IMR-90 (cell line): ENCODE results near the gene SIGLECL1. TPM values are rescaled to one million over a fixed set of nuclear protein-coding genes. Genes with fewer than 3 reads are reported as not detected.

Experiments used
- ATAC-seq: fragments of 200-7000 bp; cut with Tn5 transposase; 2 replicates; pipeline ENCODE4 v1.9.1; 2020; ENCODE audit warnings: low read depth, mild to moderate bottlenecking, moderate library complexity
- BruUV-seq: library from RNA; stranded (reverse); fragments of 400-500 nt; replicated peaks from 2 replicates; lab custom pipeline; 2021; lab: Mats Ljungman, UMichigan
- CTCF ChIA-PET: fragments of 300-600 bp; formaldehyde crosslinking; extraction: SDS; loops from one replicate; lab custom pipeline; 2021; ENCODE audit warnings: antibody characterized with exemption; lab: Yijun Ruan, JAX
- POLR2A ChIA-PET: fragments of 300-600 bp; sonication (Branson Sonifier 250); formaldehyde crosslinking; loops from one replicate; lab custom pipeline; 2022; ENCODE audit warnings: antibody characterized with exemption; ENCODE audit not compliant: unreplicated experiment; lab: Charles Lee
- DNase-seq: peaks from one replicate; pipeline ENCODE4 v3.0.0; 2013
- H2AFZ ChIP-seq: replicated peaks from 2 replicates; pipeline ENCODE3; 2013; ENCODE audit warnings: low read length, mild to moderate bottlenecking; ENCODE audit not compliant: poor library complexity
- H2AK5ac ChIP-seq: 2 replicates; pipeline ENCODE4 v1.6.1; 2013; ENCODE audit warnings: low read depth, low read length, inconsistent platforms
- H2AK9ac ChIP-seq: replicated peaks from 2 replicates; pipeline ENCODE3; 2013; ENCODE audit warnings: mild to moderate bottlenecking, low read depth, low read length, moderate library complexity; ENCODE audit not compliant: poor library complexity
- H2BK120ac ChIP-seq: 2 replicates; pipeline ENCODE4 v1.6.1; 2013; ENCODE audit warnings: low read depth, low read length, inconsistent platforms
- H2BK15ac ChIP-seq: 3 replicates; pipeline ENCODE4 v1.6.1; 2013; ENCODE audit warnings: low read depth, low read length, inconsistent platforms
- H2BK20ac ChIP-seq: 2 replicates; pipeline ENCODE4 v1.6.1; 2013; ENCODE audit warnings: low read depth, mild to moderate bottlenecking, inconsistent platforms, low read length, moderate library complexity
- H2BK5ac ChIP-seq: 2 replicates; pipeline ENCODE4 v1.6.1; 2013; ENCODE audit warnings: mild to moderate bottlenecking, low read depth, low read length, inconsistent platforms; ENCODE audit not compliant: poor library complexity, severe bottlenecking
- H3K14ac ChIP-seq: replicated peaks from 2 replicates; pipeline ENCODE4 v1.6.1; 2013; ENCODE audit warnings: low read depth, low read length, inconsistent platforms
- H3K18ac ChIP-seq: 2 replicates; pipeline ENCODE4 v1.6.1; 2013; ENCODE audit warnings: low read depth, low read length, control low read depth
- H3K23ac ChIP-seq: 2 replicates; pipeline ENCODE4 v1.6.1; 2013; ENCODE audit warnings: low read depth, low read length, inconsistent platforms
- H3K27ac ChIP-seq: 2 replicates; pipeline ENCODE4 v1.5.1; 2013; ENCODE audit warnings: mild to moderate bottlenecking, control low read depth, low read length; ENCODE audit not compliant: insufficient read depth
- H3K27me3 ChIP-seq: 2 replicates; pipeline ENCODE4 v1.6.1; 2013; ENCODE audit warnings: low read length; ENCODE audit not compliant: control insufficient read depth, insufficient read depth
- H3K36me3 ChIP-seq: 2 replicates; pipeline ENCODE4 v1.6.1; 2013; ENCODE audit warnings: low read length, mixed read lengths; ENCODE audit not compliant: control insufficient read depth, insufficient read depth
- H3K4ac ChIP-seq: 2 replicates; pipeline ENCODE4 v1.6.1; 2013; ENCODE audit warnings: low read depth, low read length, inconsistent platforms
- H3K4me1 ChIP-seq: 2 replicates; pipeline ENCODE4 v1.6.1; 2013; ENCODE audit warnings: low read length, mixed read lengths; ENCODE audit not compliant: control insufficient read depth, insufficient read depth
- H3K4me2 ChIP-seq: 2 replicates; pipeline ENCODE4 v1.6.1; 2013; ENCODE audit warnings: low read depth, mild to moderate bottlenecking, control low read depth, low read length, moderate library complexity
- H3K4me3 ChIP-seq: 2 replicates; pipeline ENCODE4 v1.5.1; 2013; ENCODE audit warnings: low read depth, mild to moderate bottlenecking, control low read depth, low read length, moderate library complexity; ENCODE audit not compliant: insufficient read depth
- H3K56ac ChIP-seq: 2 replicates; pipeline ENCODE4 v1.6.1; 2013; ENCODE audit warnings: low read length, inconsistent platforms; ENCODE audit not compliant: insufficient read depth; ENCODE audit errors: extremely low read depth
- H3K79me1 ChIP-seq, 2 experiments: 2 replicates each; pipeline ENCODE4 v1.6.1; 2013; ENCODE audit warnings: low read length in 2 of 2, inconsistent platforms in 1 of 2, low read depth in 1 of 2
- H3K9ac ChIP-seq: 2 replicates; pipeline ENCODE4 v1.6.1; 2013; ENCODE audit warnings: low read depth, low read length, control low read depth
- H3K9me1 ChIP-seq: 2 replicates; pipeline ENCODE4 v1.6.1; 2013; ENCODE audit warnings: low read length, inconsistent platforms; ENCODE audit not compliant: insufficient read depth
- H3K9me3 ChIP-seq: 2 replicates; pipeline ENCODE4 v1.6.1; 2013; ENCODE audit warnings: low read length; ENCODE audit not compliant: control insufficient read depth, insufficient read depth
- H4K20me1 ChIP-seq: 2 replicates; pipeline ENCODE4 v1.6.1; 2013; ENCODE audit warnings: low read length, inconsistent platforms; ENCODE audit not compliant: insufficient read depth
- H4K5ac ChIP-seq: 2 replicates; pipeline ENCODE4 v1.6.1; 2013; ENCODE audit warnings: mild to moderate bottlenecking, low read depth, low read length, control low read depth
- H4K8ac ChIP-seq, 2 experiments: 2 replicates each; pipeline ENCODE4 v1.6.1; 2013; ENCODE audit warnings: low read depth in 2 of 2, low read length in 2 of 2, control low read depth in 1 of 2, inconsistent platforms in 1 of 2
- H4K91ac ChIP-seq: 2 replicates; pipeline ENCODE4 v1.6.1; 2013; ENCODE audit warnings: low read depth, low read length, inconsistent platforms; ENCODE audit not compliant: insufficient read depth
- BHLHE40 ChIP-seq: fragments of 150-350 bp; IDR thresholded peaks from 2 replicates; pipeline ENCODE4 v1.6.1; 2016; ENCODE audit warnings: mild to moderate bottlenecking, low read depth, low read length
- CEBPB ChIP-seq: IDR thresholded peaks from 2 replicates; pipeline ENCODE4 v1.6.1; 2012; ENCODE audit warnings: low read depth, low read length, improper control_type of control experiment
- CHD1 ChIP-seq: IDR thresholded peaks from 2 replicates; pipeline ENCODE4 v1.6.1; 2012; ENCODE audit warnings: low read depth, low read length, improper control_type of control experiment
- FOS ChIP-seq: fragments of 150-350 bp; IDR thresholded peaks from 2 replicates; pipeline ENCODE4 v1.6.1; 2016; ENCODE audit warnings: low read depth, low read length
- MAFK ChIP-seq: IDR thresholded peaks from 2 replicates; pipeline ENCODE4 v1.6.1; 2012; ENCODE audit warnings: low read depth, low read length, improper control_type of control experiment
- MAZ ChIP-seq: IDR thresholded peaks from 2 replicates; pipeline ENCODE4 v1.6.1; 2012; ENCODE audit warnings: low read depth, mild to moderate bottlenecking, low read length, improper control_type of control experiment, moderate library complexity, borderline replicate concordance
- MXI1 ChIP-seq: IDR thresholded peaks from 2 replicates; pipeline ENCODE4 v1.6.1; 2012; ENCODE audit warnings: low read depth, mild to moderate bottlenecking, low read length, moderate library complexity, borderline replicate concordance
- NFE2L2 ChIP-seq: fragments of 150-350 bp; IDR thresholded peaks from 2 replicates; pipeline ENCODE4 v1.6.1; 2016; ENCODE audit warnings: low read depth, mild to moderate bottlenecking, low read length
- POLR2A ChIP-seq: IDR thresholded peaks from 2 replicates; pipeline ENCODE4 v1.6.1; 2012; ENCODE audit warnings: mild to moderate bottlenecking, low read depth, low read length
- RAD21 ChIP-seq: IDR thresholded peaks from 2 replicates; pipeline ENCODE4 v1.6.1; 2012; ENCODE audit warnings: low read length, improper control_type of control experiment
- RCOR1 ChIP-seq: IDR thresholded peaks from 2 replicates; pipeline ENCODE4 v1.6.1; 2012; ENCODE audit warnings: mild to moderate bottlenecking, low read length, improper control_type of control experiment; ENCODE audit not compliant: insufficient replicate concordance
- RFX5 ChIP-seq: IDR thresholded peaks from 2 replicates; pipeline ENCODE4 v1.8.0; 2012; ENCODE audit warnings: low read depth, mild to moderate bottlenecking, low read length, moderate library complexity
- SMC3 ChIP-seq: fragments of 150-350 bp; IDR thresholded peaks from 2 replicates; pipeline ENCODE4 v1.6.1; 2016; ENCODE audit warnings: low read depth, mild to moderate bottlenecking, antibody characterized with exemption, low read length, moderate library complexity
- WGBS, 2 experiments: methylation state at CpG; one replicate each; pipeline versions ENCODE4 v1.1.5 to v1.1.7; 2013; ENCODE audit warnings: missing lambda C conversion rate in 2 of 2; ENCODE audit not compliant: insufficient read length in 1 of 2; ENCODE audit errors: extremely low coverage in 2 of 2; 5-methylcytosine and 5-hydroxymethylcytosine counted together
- dilution Hi-C: fragments of 300-500 bp; cut with HindIII; formaldehyde crosslinking; loops from one replicate; pipeline ENCODE4 v1.14.3; 2018; ENCODE audit warnings: low sequenced_read_pairs; ENCODE audit not compliant: unreplicated experiment
- in situ Hi-C: fragments of 300-500 bp; cut with MboI; formaldehyde crosslinking; loops from 3 replicates; pipeline ENCODE4 v1.14.3; 2019; ENCODE audit warnings: low sequenced_read_pairs, inconsistent platforms, mixed read lengths
- intact Hi-C: fragments of 100-400 bp; cut with micrococcal nuclease; formaldehyde crosslinking; loops from 2 replicates; pipeline ENCODE4 v1.10.0; 2022
- polyA plus RNA-seq, 3 experiments: library from polyadenylated mRNA; depleted of rRNA; stranded (reverse); fragments of >200 nt; gene quantifications; 2 replicates each; pipeline ENCODE4 v1.2.3, GENCODE V29; 2012; ENCODE audit warnings: low replicate concordance in 1 of 3
- total RNA-seq: library from RNA; depleted of rRNA; stranded (reverse); fragments of >200 nt; gene quantifications from 2 replicates; pipeline ENCODE4 v1.2.3, GENCODE V29; 2012
- TF ChIP-seq, protein P1 (sequence below): conservative IDR thresholded peaks from 2 replicates; pipeline ENCODE4 v1.5.1; 2012; ENCODE audit warnings: mild to moderate bottlenecking, low read depth, low read length, improper control_type of control experiment
- TF ChIP-seq, protein P2 (sequence below): fragments of 150-350 bp; IDR thresholded peaks from 2 replicates; pipeline ENCODE4 v1.6.1; 2016; ENCODE audit warnings: low read depth, mild to moderate bottlenecking, low read length, moderate library complexity, borderline replicate concordance
- TF ChIP-seq, protein P3 (sequence below): fragments of 150-350 bp; IDR thresholded peaks from 2 replicates; pipeline ENCODE4 v1.6.1; 2017; ENCODE audit warnings: mild to moderate bottlenecking, antibody characterized with exemption, low read length, low read depth

The SIGLECL1 gene
- total and polyA plus RNA-seq, 2 of the 4 experiments (the other 2 are of a cell fraction): not detected

DNA sequence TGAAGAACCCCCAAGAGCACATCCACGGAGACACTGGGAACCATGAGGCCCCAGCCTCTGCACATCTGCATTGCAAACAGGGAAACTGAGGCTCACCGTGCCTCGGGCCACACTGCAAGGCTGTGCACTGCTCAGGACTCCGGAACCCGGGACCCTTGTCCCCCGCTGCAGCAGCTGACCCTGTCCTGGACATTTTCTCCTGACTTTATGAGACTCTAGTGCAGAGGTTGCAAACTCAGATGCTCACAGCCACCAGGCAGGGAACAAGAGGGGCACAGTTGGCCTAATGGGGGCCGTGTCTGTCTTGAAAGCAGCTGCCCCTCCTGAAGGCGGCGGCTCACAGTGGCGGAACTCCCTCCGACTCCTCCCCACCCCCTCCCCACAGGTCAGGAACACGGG lies 44.1 kb downstream of the SIGLECL1 start:
- Histone ChIP-seq H3K9me1 (no peaks in the 10 kb centered on the region), H3K4me3 (no peak overlapping the region), H3K27me3 (no peaks in the 10 kb centered on the region), H3K9me3 (peaks cover 2% of the 10 kb centered on the region), H4K91ac (no peak overlapping the region), H3K4me1 (no peaks in the 10 kb centered on the region), H3K14ac (no peak overlapping the region), H3K23ac (no peak overlapping the region), H4K5ac (no peak overlapping the region), H3K27ac (no peak overlapping the region), H2AK9ac (no peak overlapping the region), H3K79me1 (no peaks in the 10 kb centered on the region), H2AFZ (no peak overlapping the region), H2BK120ac (no peak overlapping the region), H3K4ac (no peak overlapping the region), H2AK5ac (no peak overlapping the region), H3K9ac (no peak overlapping the region), H3K56ac (no peak overlapping the region), H3K18ac (no peak overlapping the region), H2BK15ac (no peak overlapping the region), H4K8ac (no peak overlapping the region), H2BK5ac (no peak overlapping the region), H4K20me1 (no peaks in the 10 kb centered on the region), H2BK20ac (no peak overlapping the region), H3K36me3 (no peaks in the 10 kb centered on the region), H3K4me2 (no peak overlapping the region)
- in situ Hi-C loops (no loop called here), intact Hi-C loops (no loop called here), dilution Hi-C loops (no loop called here)
- BruUV-seq: no TSS peak
- DNase-seq: no peak
- no peak for TF ChIP-seq RAD21
- TF ChIP-seq, protein P1, sequence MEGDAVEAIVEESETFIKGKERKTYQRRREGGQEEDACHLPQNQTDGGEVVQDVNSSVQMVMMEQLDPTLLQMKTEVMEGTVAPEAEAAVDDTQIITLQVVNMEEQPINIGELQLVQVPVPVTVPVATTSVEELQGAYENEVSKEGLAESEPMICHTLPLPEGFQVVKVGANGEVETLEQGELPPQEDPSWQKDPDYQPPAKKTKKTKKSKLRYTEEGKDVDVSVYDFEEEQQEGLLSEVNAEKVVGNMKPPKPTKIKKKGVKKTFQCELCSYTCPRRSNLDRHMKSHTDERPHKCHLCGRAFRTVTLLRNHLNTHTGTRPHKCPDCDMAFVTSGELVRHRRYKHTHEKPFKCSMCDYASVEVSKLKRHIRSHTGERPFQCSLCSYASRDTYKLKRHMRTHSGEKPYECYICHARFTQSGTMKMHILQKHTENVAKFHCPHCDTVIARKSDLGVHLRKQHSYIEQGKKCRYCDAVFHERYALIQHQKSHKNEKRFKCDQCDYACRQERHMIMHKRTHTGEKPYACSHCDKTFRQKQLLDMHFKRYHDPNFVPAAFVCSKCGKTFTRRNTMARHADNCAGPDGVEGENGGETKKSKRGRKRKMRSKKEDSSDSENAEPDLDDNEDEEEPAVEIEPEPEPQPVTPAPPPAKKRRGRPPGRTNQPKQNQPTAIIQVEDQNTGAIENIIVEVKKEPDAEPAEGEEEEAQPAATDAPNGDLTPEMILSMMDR: no peak
- no peak for TF ChIP-seq BHLHE40
- no peak for TF ChIP-seq RFX5
- TF ChIP-seq NFE2L2: no peak
- no peak for TF ChIP-seq POLR2A
- no peak for TF ChIP-seq MAFK
- TF ChIP-seq RCOR1: no peak
- TF ChIP-seq MXI1: no peak
- TF ChIP-seq FOS: no peak
- no peak for TF ChIP-seq CHD1
- TF ChIP-seq, protein P2, sequence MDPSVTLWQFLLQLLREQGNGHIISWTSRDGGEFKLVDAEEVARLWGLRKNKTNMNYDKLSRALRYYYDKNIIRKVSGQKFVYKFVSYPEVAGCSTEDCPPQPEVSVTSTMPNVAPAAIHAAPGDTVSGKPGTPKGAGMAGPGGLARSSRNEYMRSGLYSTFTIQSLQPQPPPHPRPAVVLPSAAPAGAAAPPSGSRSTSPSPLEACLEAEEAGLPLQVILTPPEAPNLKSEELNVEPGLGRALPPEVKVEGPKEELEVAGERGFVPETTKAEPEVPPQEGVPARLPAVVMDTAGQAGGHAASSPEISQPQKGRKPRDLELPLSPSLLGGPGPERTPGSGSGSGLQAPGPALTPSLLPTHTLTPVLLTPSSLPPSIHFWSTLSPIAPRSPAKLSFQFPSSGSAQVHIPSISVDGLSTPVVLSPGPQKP: no peak
- TF ChIP-seq SMC3: no peak
- TF ChIP-seq MAZ: no peak
- TF ChIP-seq, protein P3, sequence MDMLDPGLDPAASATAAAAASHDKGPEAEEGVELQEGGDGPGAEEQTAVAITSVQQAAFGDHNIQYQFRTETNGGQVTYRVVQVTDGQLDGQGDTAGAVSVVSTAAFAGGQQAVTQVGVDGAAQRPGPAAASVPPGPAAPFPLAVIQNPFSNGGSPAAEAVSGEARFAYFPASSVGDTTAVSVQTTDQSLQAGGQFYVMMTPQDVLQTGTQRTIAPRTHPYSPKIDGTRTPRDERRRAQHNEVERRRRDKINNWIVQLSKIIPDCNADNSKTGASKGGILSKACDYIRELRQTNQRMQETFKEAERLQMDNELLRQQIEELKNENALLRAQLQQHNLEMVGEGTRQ: no peak
- no peak for TF ChIP-seq CEBPB
- WGBS, 2 experiments: 58% methylated on average over 4 of the region's 12 CpGs; no CpG with 5 or more reads in 1 of the 2 experiments
- ChIA-PET CTCF (no interaction called here), POLR2A (no interaction called here)
- ATAC-seq: no peak
